ENCODE results near the gene RFC3.

RFC3 gene

DNA sequence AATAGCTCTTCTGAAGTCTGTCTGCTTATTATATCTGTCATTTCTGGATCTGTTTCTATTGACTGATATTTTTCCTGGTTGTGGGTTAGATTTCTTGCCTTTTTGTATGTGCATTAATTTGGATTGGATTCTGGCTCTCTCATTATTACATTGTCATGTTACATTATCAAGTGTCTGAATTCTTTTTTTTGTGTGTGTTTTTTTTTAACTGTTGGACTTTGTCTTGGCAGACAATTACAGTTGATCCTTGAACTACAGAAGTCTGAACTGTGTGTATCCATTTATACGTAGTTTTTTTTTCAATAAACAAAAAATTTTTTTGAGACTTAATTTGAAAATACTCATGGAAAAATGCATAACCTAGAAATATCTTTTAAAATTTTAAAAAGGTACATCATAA is 22.5 kb downstream of the RFC3 start:
- no peaks in the 10 kb centered on the region for H3K9me3 Mint-ChIP-seq (ENCODE audit: low read depth)
- H3K4me3 Mint-ChIP-seq, result no peak overlapping the region
- H3K4me1 Mint-ChIP-seq (ENCODE audit: low read depth), result no peaks in the 10 kb centered on the region
- no peaks in the 10 kb centered on the region for H3K27me3 Mint-ChIP-seq
- no peak overlapping the region for H3K27ac Mint-ChIP-seq
- H3K36me3 Mint-ChIP-seq, result peaks cover 26% of the 10 kb centered on the region

DNA sequence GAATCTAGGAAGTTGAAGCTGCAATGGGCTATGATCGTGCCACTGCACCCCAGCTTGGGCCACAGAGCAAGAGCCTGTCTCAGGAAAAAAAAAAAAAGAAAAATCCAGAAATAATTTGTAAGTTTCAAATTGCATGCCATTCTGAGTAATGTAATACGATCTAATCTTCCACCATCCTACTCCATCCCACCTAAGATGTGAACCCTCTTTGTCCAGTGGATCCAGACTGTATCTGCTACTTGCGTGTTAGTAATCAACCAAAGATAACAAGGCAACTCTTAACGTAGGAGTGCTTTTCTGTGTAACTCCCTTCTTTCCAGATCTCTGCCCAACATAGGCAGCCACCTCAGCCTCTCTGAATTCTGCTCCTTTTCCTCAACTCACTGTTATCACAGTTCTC is 24.3 kb downstream of the RFC3 start:
- Mint-ChIP-seq H3K27ac (no peak overlapping the region), H3K36me3 (peaks cover 26% of the 10 kb centered on the region), H3K9me3 (ENCODE audit: low read depth) (no peaks in the 10 kb centered on the region), H3K27me3 (no peaks in the 10 kb centered on the region), H3K4me1 (ENCODE audit: low read depth) (no peaks in the 10 kb centered on the region), H3K4me3 (no peak overlapping the region)

DNA sequence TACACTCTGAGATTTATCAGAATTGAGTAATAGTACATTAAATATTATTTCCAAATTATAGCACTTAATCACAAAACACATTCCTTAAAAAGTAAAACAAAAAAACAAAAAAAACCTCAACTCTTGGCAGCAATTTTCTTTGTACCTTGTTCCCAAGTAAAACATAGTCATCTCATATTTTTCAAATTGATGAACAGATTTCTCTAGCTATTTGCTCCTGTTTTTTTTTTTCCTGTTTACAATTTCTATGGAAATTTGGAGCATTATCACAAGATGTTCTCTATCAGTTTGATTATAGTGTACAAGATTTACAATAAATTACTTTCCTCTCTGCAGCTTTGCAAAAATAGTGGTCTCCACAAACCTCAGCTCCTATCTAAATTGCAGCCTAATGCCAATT is 25.0 kb downstream of the RFC3 start:
- H3K27ac Mint-ChIP-seq, result no peak overlapping the region
- peaks cover 31% of the 10 kb centered on the region for H3K36me3 Mint-ChIP-seq
- no peaks in the 10 kb centered on the region for H3K27me3 Mint-ChIP-seq
- H3K9me3 Mint-ChIP-seq (ENCODE audit: low read depth), result no peaks in the 10 kb centered on the region
- H3K4me3 Mint-ChIP-seq, result no peak overlapping the region
- no peaks in the 10 kb centered on the region for H3K4me1 Mint-ChIP-seq (ENCODE audit: low read depth)

DNA sequence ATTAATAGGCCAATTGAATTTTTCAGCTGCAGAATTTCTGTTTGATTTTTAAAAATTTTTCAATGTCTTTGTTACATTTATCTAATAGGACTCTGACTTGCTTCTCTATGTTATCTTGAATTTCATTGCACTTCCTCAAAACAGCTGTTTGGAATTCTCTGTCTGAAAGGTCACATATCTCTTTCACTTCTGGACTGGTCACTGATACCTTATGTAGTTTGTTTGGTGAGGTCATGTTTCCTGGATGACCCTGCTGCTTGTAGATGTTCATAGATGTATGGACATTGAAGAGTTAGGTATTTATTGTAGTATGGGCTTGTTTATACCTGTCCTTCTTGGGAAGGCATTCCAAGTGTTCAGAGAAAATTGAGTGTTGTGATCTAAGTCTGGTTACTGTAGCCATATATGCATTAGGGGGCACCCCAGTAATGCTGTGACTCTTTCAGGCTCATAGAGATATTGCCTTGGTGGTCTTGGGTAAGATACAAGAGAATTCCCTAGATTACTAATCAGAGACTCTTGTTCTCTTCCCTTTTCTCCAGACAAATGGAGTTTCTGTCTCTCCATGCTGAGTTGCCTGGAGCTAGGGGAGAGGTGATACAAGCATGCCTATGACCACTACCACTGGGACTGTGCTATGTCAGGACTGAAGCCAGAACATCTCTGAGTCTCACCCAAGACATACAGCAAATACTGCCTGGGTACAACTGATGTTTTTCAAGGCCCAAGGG is 27.8 kb downstream of the RFC3 start:
- Mint-ChIP-seq H3K9me3 (ENCODE audit: low read depth) (no peaks in the 10 kb centered on the region), H3K27me3 (no peaks in the 10 kb centered on the region), H3K27ac (no peak overlapping the region), H3K4me3 (no peak overlapping the region), H3K4me1 (ENCODE audit: low read depth) (no peaks in the 10 kb centered on the region), H3K36me3 (peaks cover 32% of the 10 kb centered on the region)

DNA sequence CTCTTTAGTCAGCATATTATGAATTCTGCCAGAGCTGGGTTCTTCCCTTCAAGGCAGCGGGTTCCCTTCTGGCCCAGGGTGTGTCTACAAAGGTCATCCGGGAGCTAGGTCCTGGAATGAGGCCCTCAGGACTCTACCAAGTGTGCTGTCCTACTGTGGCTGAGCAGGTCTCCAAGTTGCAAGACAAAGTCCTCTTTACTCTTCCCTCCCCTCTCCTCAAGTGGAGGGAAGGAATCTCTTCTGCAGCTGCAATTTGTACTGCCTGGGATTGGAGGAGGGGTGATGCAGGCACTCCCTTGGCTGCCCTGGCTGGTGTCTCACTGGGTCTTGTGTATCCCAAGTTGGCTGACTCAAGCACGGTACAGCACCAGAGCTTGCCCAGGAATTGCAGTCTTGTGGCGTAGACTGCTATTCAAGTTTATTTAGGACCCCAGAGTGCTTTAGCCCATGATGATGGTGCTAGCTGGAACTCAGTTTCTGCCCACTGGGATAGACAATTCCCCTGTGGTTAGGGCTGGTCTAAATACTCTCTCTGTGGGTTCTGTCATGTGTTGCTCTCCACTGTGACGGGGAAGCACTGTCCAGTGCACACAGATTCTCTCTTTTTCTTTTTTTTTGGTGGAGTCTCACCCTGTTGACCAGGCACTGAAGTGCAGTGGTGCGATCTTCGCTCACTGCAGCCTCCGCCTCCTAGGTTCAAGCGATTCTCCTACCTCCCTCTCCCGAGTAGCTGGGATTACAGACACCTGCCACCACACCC is 28.5 kb downstream of the RFC3 start:
- no peaks in the 10 kb centered on the region for H3K9me3 Mint-ChIP-seq (ENCODE audit: low read depth)
- H3K4me3 Mint-ChIP-seq, result no peak overlapping the region
- H3K27ac Mint-ChIP-seq, result no peak overlapping the region
- no peaks in the 10 kb centered on the region for H3K27me3 Mint-ChIP-seq
- peaks cover 32% of the 10 kb centered on the region for H3K36me3 Mint-ChIP-seq
- no peaks in the 10 kb centered on the region for H3K4me1 Mint-ChIP-seq (ENCODE audit: low read depth)

DNA sequence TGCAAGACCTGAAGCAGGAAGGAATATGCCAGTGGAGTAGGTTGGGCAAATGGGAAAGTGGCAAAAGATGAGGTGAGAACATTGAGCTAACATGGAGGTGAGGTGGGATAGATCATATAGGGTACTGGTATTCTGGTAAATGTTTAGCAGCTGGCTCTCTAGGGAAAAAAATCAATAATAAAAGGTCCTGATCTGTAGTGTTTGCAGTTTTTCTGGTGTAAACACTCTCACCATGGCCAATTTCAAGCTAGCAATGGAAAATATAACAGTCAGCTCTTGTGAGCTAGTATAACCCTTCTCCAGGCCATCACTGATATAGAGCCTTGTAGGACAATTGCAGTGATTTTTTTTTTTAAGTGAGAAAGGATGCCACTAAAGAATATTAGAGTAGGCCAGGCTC is 31.3 kb downstream of the RFC3 start:
- no peaks in the 10 kb centered on the region for H3K27me3 Mint-ChIP-seq
- H3K4me3 Mint-ChIP-seq, result no peak overlapping the region
- H3K4me1 Mint-ChIP-seq (ENCODE audit: low read depth), result no peaks in the 10 kb centered on the region
- no peaks in the 10 kb centered on the region for H3K9me3 Mint-ChIP-seq (ENCODE audit: low read depth)
- no peak overlapping the region for H3K27ac Mint-ChIP-seq
- H3K36me3 Mint-ChIP-seq, result peaks cover 29% of the 10 kb centered on the region

DNA sequence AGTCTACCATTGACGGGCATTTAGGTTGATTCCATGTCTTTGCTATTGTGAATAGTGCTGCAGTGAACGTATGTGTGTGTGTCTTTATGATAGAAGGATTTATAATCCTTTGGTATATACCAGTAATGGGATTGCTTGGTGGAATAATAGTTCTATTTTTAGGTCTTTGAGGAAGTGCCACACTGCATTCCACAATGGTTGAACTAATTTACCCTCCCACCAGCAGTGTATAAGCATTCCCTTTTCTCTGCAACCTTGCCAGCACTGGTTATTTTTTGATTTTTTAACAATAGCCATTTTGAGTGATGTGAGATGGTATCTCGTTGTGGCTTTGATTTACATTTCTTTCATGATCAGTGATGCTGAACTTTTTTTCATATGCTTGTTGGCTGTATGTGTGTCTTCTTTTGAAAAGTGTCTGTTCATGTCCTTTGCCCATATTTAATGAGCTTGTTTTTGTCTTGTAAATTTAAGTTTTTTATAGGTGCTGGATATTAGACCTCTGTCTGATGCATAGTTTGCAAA is 37.5 kb downstream of the RFC3 start:
- Mint-ChIP-seq H3K4me1 (ENCODE audit: low read depth) (no peaks in the 10 kb centered on the region), H3K27me3 (no peaks in the 10 kb centered on the region), H3K27ac (no peak overlapping the region), H3K4me3 (no peak overlapping the region), H3K9me3 (ENCODE audit: low read depth) (no peaks in the 10 kb centered on the region), H3K36me3 (peaks cover 6% of the 10 kb centered on the region)

DNA sequence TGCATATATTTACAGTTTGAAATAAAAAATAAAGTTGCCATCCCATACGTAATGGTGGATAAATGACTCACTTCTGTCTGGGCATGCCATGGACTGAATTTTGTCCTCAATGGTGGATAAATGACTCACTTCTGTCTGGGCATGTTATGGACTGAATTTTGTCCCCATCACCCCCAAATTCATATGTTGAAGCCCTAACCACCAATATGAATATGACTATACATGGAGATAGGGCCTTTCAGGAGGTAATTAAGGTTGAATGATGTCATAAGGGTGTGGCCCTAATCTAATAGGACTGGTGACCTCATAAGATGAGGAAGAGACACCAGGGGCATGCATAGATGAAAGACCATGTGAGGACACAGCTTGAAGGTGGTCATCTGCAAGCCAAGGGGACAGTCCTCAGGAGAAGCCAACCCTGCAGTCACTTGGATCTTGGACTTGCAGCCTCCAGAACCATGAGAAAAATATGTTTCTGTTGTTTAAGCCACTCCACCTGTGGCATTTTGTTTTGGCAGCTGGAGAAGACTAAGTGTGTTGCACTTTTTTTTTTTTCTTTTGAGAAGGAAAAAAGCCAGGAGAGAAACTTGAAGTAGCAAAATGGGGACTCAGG is 41.8 kb downstream of the RFC3 start:
- Mint-ChIP-seq H3K4me3 (no peak overlapping the region), H3K4me1 (ENCODE audit: low read depth) (no peaks in the 10 kb centered on the region), H3K9me3 (ENCODE audit: low read depth) (no peaks in the 10 kb centered on the region), H3K36me3 (peaks cover 3% of the 10 kb centered on the region), H3K27ac (no peak overlapping the region), H3K27me3 (no peaks in the 10 kb centered on the region)

DNA sequence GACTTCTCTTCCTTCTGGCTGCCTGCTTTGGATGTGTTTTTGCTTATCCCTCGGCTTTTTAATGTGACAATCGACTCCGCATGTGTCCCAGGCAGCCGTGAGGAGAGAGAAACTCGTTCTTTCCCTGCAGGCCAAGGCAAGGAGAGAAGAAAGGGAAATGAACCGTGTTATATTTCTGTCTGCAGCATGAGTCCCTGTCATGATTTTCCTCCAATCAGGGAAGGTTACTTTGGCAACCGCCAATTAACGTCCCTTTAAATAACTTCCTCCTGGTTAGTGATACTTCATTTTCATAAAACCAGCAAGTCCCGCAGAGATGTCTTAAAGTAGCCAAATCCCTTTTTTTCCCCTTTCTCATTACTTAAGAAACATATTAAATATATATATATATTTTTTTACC is 42.6 kb downstream of the RFC3 start:
- H3K4me3 Mint-ChIP-seq, result no peak overlapping the region
- H3K27ac Mint-ChIP-seq, result no peak overlapping the region
- no peaks in the 10 kb centered on the region for H3K27me3 Mint-ChIP-seq
- peaks cover 3% of the 10 kb centered on the region for H3K36me3 Mint-ChIP-seq
- no peaks in the 10 kb centered on the region for H3K9me3 Mint-ChIP-seq (ENCODE audit: low read depth)
- H3K4me1 Mint-ChIP-seq (ENCODE audit: low read depth), result no peaks in the 10 kb centered on the region

DNA sequence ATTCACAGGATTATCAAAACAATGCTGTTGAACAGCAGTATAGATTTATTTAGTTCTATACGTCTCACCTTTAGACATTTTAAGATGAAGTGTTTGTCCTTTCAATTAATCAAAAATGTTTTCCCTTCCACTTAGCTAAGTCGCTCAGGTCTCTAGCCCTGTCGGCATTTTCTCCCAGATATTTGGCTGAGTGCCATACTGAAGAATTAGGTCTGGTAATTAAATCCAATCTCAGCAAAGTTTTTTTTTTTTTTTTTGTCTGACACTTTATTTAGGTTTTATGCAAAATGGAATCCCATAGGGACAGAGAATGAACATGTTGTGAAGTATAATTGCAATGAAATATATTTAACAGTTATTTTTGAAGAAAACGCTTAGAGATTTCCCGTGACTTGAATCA is 44.1 kb downstream of the RFC3 start:
- Mint-ChIP-seq H3K27me3 (no peaks in the 10 kb centered on the region), H3K4me1 (ENCODE audit: low read depth) (no peaks in the 10 kb centered on the region), H3K9me3 (ENCODE audit: low read depth) (no peaks in the 10 kb centered on the region), H3K36me3 (no peaks in the 10 kb centered on the region), H3K27ac (no peak overlapping the region), H3K4me3 (no peak overlapping the region)

DNA sequence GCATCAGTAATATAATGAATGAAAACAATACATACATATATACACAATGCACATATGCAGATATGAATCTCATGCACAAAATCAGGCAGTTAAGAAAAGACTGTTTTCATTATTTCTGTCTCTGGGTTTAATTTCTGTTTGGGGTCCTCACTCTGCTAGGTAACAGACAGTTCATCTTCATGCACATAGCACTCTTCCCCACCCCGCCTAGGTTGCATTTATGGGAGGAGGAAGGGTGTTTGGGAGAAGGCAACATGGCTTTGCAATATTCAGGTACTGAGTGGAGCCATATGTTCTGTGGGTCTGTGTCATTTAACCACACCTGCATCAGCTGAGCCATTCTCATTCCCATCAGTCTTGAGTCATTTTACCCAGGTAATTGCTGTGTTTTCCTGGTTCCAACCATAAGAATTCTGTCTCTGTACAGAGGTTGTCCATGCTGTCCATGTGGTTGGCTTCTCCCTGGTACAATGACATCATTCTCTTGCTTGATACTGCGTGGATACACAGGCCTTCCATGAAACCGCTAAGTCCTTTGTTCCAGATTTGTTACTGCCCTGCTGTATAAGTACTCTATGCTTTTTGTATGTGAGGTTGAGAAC is 45.3 kb downstream of the RFC3 start:
- Mint-ChIP-seq H3K9me3 (ENCODE audit: low read depth) (no peaks in the 10 kb centered on the region), H3K27ac (no peak overlapping the region)

DNA sequence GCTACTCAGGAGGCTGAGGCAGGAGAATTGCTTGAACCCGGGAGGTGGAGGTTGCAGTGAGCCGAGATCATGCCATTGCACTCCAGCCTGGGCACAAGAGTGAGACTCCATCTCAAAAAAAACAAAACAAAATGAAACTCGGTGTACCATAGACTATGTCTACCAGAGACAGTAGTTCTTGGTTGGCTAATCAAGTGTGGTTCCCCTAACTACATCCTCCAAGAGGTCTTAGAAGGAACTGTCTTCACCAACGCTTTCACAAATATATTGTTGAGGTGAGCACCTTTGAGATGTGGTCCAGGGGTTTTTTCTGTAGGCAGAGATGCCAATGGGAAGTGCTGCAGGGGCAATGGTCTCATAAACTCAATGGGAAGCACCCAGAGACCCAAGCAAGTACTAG is 48.0 kb downstream of the RFC3 start:
- no peaks in the 10 kb centered on the region for H3K4me1 Mint-ChIP-seq (ENCODE audit: low read depth)
- no peaks in the 10 kb centered on the region for H3K9me3 Mint-ChIP-seq (ENCODE audit: low read depth)
- no peak overlapping the region for H3K4me3 Mint-ChIP-seq
- no peaks in the 10 kb centered on the region for H3K27me3 Mint-ChIP-seq
- H3K27ac Mint-ChIP-seq, result no peak overlapping the region
- H3K36me3 Mint-ChIP-seq, result peaks cover 4% of the 10 kb centered on the region

More for the DNA sequence above, 45.3 kb downstream of the RFC3 start:
- Mint-ChIP-seq H3K4me1 (ENCODE audit: low read depth) (no peaks in the 10 kb centered on the region), H3K36me3 (peaks cover 4% of the 10 kb centered on the region), H3K27me3 (no peaks in the 10 kb centered on the region), H3K4me3 (no peak overlapping the region)

DNA sequence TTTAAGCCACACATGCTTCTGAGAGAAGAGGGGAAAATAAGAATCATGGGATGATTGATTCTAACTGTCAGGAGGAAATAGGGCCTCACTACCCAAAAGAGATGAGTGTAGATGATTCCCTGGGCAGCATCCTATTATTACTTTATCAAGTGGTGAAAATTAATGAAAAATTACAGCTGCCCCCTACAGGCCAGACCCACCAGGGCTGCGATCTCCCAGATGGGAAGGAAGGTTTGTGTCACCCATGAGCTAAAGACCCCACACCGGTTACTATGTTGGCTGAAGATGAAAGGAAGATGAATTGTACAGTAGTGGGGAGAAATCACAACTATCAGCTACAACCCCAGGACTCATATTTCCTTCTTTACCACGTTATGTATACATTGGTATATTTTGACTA is 49.5 kb downstream of the RFC3 start:
- Mint-ChIP-seq H3K27ac (no peak overlapping the region), H3K9me3 (ENCODE audit: low read depth) (no peaks in the 10 kb centered on the region), H3K4me1 (ENCODE audit: low read depth) (no peaks in the 10 kb centered on the region), H3K36me3 (peaks cover 4% of the 10 kb centered on the region), H3K4me3 (no peak overlapping the region), H3K27me3 (no peaks in the 10 kb centered on the region)

DNA sequence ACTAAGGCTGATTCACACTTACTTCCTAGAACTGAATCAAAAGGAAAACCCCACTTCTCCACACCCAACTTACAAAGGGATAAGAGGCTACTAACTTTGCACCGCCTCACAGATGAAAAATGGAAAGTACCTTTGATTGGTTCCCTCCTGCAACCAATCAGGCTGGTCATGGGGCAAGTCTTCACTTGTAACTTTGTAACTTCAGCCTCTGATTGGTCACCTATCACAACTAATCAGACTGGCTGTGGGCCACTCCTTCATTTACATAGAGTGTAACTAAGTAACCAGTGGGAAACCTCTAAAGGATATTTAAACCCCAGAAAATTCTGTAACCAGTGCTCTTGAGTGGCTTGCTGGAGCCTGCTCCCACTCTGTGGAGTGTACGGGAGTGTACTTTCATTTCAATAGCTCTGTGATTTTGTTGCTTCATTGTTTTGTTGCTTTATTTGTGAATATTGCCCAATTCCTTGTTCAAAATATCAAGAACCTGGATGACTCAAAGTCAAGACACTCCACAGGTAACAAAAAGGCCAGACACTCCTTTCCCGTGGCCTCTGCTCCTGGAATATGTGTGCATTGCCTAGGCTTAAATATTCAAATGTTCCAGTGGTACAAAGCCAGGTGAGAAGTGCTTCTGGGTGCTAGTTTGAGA is 50.5 kb downstream of the RFC3 start:
- H3K36me3 Mint-ChIP-seq, result peaks cover 8% of the 10 kb centered on the region
- H3K4me3 Mint-ChIP-seq, result no peak overlapping the region
- no peaks in the 10 kb centered on the region for H3K4me1 Mint-ChIP-seq (ENCODE audit: low read depth)
- H3K27me3 Mint-ChIP-seq, result no peaks in the 10 kb centered on the region
- H3K27ac Mint-ChIP-seq, result no peak overlapping the region
- no peaks in the 10 kb centered on the region for H3K9me3 Mint-ChIP-seq (ENCODE audit: low read depth)

DNA sequence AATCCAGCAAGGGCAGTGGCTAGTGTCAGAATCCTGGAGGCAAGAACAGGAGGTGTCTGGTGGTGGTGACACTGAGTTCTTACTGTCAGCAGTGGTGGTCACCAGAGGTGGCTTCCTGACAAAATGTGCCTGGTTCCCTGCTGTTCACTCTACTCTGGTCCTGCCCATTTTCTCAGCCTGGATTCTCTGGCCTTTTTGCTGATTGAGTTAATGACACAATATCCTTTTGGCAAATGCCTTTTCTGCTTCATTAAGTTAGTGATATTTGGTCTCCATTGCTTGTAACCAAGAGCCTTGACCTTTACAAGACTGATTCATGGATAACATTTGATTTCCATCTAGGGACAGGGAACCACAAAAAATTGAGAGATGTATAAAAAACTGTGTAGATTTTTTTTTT is 51.1 kb downstream of the RFC3 start:
- no peaks in the 10 kb centered on the region for H3K27me3 Mint-ChIP-seq
- H3K9me3 Mint-ChIP-seq (ENCODE audit: low read depth), result no peaks in the 10 kb centered on the region
- H3K27ac Mint-ChIP-seq, result no peak overlapping the region
- H3K4me1 Mint-ChIP-seq (ENCODE audit: low read depth), result no peaks in the 10 kb centered on the region
- peaks cover 8% of the 10 kb centered on the region for H3K36me3 Mint-ChIP-seq
- H3K4me3 Mint-ChIP-seq, result no peak overlapping the region

Data from activated naive CD8-positive, alpha-beta T cell (primary cell).